Measurements from ENCODE around the gene HARS2. TPM values are rescaled to one million over a fixed set of nuclear protein-coding genes. Genes with fewer than 3 reads are reported as not detected.
"Not testable (repeated sequence)": the region's sequence is repeated elsewhere in the genome, so short reads cannot be mapped to it uniquely, and the experiment has no call there.

The HARS2 gene
- total RNA-seq, 1 donor, result 31.8 TPM

GRCh38 chr5:140721395-140721794, 30.1 kb downstream of the HARS2 start:
- not testable (repeated sequence) for H3K4me1 ChIP-seq (ENCODE audit: insufficient read depth, low read length); H3K4me3 ChIP-seq (ENCODE audit: low read length); H3K9me3 ChIP-seq (ENCODE audit: low read depth, low read length)
- peaks cover 16% of the 10 kb centered on the region for H3K27me3 ChIP-seq (ENCODE audit: insufficient read depth, low read length)

DNA sequence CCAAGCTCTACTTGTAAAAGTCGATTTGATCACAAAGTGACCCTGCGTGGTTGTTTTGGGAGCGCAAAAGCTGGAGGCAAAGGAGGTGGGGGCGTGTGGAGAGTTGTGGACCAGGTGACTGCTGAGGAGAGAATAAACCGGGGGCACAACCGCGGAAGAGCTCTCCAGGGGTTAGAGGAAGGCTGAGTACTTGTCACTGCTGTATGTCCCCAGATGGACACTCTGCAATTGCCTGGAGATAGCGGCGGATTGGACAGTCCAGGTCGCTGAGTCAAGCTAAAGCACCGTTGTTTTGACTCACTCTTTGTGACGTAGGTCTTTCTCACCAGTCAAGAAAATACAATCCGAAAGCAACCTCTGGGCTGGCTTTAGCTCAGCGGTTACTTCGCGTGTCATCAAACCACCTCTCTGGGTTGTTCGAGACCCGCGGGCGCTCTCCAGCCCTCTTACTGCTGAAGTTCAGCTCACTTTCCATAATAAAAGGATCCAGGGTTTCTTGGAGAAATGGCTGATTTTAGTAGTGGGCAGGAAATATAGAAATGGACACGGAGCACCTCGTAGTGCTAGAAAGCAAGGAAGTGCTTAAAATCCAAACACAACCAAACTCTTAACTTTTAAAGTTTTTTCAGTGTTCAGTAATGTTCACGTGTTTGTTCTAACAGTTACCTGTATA, 34.7 kb downstream of the HARS2 start:
- H3K27me3 ChIP-seq (ENCODE audit: insufficient read depth, low read length), result peaks cover 28% of the 10 kb centered on the region
- no peaks in the 10 kb centered on the region for H3K9me3 ChIP-seq (ENCODE audit: low read depth, low read length)
- no peak overlapping the region for H3K4me3 ChIP-seq (ENCODE audit: low read length)
- H3K4me1 ChIP-seq (ENCODE audit: insufficient read depth, low read length), result peaks cover 4% of the 10 kb centered on the region

DNA sequence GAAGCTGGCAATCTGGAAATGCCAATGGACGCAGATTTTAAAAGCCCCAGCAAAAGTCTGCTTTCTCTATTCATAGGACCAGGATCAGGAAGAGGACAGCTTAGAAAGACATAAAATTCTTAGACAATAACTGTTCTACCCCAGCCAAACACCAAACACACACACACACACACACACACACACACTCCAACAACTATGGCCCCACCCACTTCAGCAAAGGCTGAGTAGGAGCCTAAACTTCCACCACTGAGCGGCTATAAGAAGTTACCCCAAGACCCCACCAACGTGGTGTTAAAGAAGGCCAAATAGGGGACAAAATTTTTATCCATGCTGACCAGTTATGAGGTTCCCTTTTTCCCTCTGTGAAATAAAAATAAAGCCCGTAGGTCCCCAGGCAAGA, 41.8 kb downstream of the HARS2 start:
- Histone ChIP-seq H3K9me3 (ENCODE audit: low read depth, low read length) (no peaks in the 10 kb centered on the region), H3K4me3 (ENCODE audit: low read length) (no peak overlapping the region), H3K27me3 (ENCODE audit: insufficient read depth, low read length) (peaks cover 31% of the 10 kb centered on the region), H3K4me1 (ENCODE audit: insufficient read depth, low read length) (no peaks in the 10 kb centered on the region)

- peaks cover 25% of the 10 kb centered on the region for H3K27me3 ChIP-seq (ENCODE audit: insufficient read depth, low read length)
- H3K9me3 ChIP-seq (ENCODE audit: low read depth, low read length), result no peaks in the 10 kb centered on the region
- H3K4me1 ChIP-seq (ENCODE audit: insufficient read depth, low read length), result no peaks in the 10 kb centered on the region
- no peak overlapping the region for H3K4me3 ChIP-seq (ENCODE audit: low read length)
Measured at GRCh38 chr5:140734354-140734753, 43.1 kb downstream of the HARS2 start.

DNA sequence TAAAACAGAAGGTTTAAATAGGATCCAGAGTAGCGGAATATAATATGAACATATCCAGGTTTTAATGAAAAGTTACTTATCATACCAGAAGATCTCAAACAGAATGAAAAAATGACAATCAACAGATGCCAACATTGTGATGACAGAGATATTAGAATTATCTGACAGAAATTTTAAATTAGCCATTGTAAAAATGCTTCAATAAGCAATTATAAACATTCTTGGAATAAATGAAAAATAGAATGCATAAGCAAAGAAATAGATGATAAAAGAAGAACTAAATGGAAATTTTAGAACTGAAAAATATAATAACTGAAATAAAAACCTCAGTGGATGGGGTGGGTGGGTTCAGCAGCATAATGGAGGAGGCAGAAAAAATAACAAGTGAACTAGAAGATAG, 46.2 kb downstream of the HARS2 start:
- no peaks in the 10 kb centered on the region for H3K9me3 ChIP-seq (ENCODE audit: low read depth, low read length)
- H3K27me3 ChIP-seq (ENCODE audit: insufficient read depth, low read length), result peaks cover 18% of the 10 kb centered on the region
- H3K4me1 ChIP-seq (ENCODE audit: insufficient read depth, low read length), result no peaks in the 10 kb centered on the region
- no peak overlapping the region for H3K4me3 ChIP-seq (ENCODE audit: low read length)

GRCh38 chr5:140741967-140742366, 50.7 kb downstream of the HARS2 start:
- peaks cover 4% of the 10 kb centered on the region for H3K27me3 ChIP-seq (ENCODE audit: insufficient read depth, low read length)
- H3K9me3 ChIP-seq (ENCODE audit: low read depth, low read length), result no peaks in the 10 kb centered on the region
- no peak overlapping the region for H3K4me3 ChIP-seq (ENCODE audit: low read length)
- no peaks in the 10 kb centered on the region for H3K4me1 ChIP-seq (ENCODE audit: insufficient read depth, low read length)

Other genes with a start within 250 kb of the HARS2 start
- 4.0 TPM for gene EIF4EBP3, start 143.8 kb upstream of the HARS2 start, total RNA-seq
- gene SRA1, start 134.0 kb upstream of the HARS2 start, total RNA-seq, result 21.2 TPM
- gene APBB3, start 126.9 kb upstream of the HARS2 start, total RNA-seq, result 24.2 TPM
- gene SLC35A4, start 126.6 kb upstream of the HARS2 start, total RNA-seq, result 13.1 TPM
- 138 TPM for gene CD14, start 58.3 kb upstream of the HARS2 start, total RNA-seq
- gene TMCO6, start 52.0 kb upstream of the HARS2 start, total RNA-seq, result 13.7 TPM
- gene NDUFA2, start 43.8 kb upstream of the HARS2 start, total RNA-seq, result 43.2 TPM
- 180 TPM for gene IK, start 43.6 kb upstream of the HARS2 start, total RNA-seq
- gene WDR55, start 26.6 kb upstream of the HARS2 start, total RNA-seq, result 11.8 TPM
- gene DND1, start 17.9 kb upstream of the HARS2 start, total RNA-seq, result 0.31 TPM
- gene HARS1, start 85 bp upstream of the HARS2 start, total RNA-seq, result 26.0 TPM
- 34.2 TPM for gene ZMAT2, start 9.0 kb downstream of the HARS2 start, total RNA-seq
- gene PCDHA1, start 94.7 kb downstream of the HARS2 start, total RNA-seq, result not detected
- not detected for gene PCDHA2, start 103.4 kb downstream of the HARS2 start, total RNA-seq
- not detected for gene PCDHA3, start 109.6 kb downstream of the HARS2 start, total RNA-seq
- not detected for gene PCDHA4, start 115.6 kb downstream of the HARS2 start, total RNA-seq
- under 0.01 TPM for gene PCDHA5, start 130.2 kb downstream of the HARS2 start, total RNA-seq
- not detected for gene PCDHA6, start 136.5 kb downstream of the HARS2 start, total RNA-seq
- not detected for gene PCDHA7, start 142.8 kb downstream of the HARS2 start, total RNA-seq
- not detected for gene PCDHA8, start 149.7 kb downstream of the HARS2 start, total RNA-seq
- gene PCDHA9, start 156.9 kb downstream of the HARS2 start, total RNA-seq, result not detected
- not detected for gene PCDHA10, start 164.4 kb downstream of the HARS2 start, total RNA-seq
- 0.10 TPM for gene PCDHA11, start 177.5 kb downstream of the HARS2 start, total RNA-seq
- gene PCDHA12, start 183.9 kb downstream of the HARS2 start, total RNA-seq, result not detected
- not detected for gene PCDHA13, start 190.7 kb downstream of the HARS2 start, total RNA-seq
- gene PCDHAC1, start 234.8 kb downstream of the HARS2 start, total RNA-seq, result not detected

Measured in mononuclear cell (primary cell).